GM03348 (cell line): Measurements from ENCODE around the gene CWC27.

Experiments used
- DNase-seq: peaks from one replicate; pipeline ENCODE4 v3.0.0; 2012; ENCODE audit warnings: low spot score

CWC27 gene

GRCh38 chr5:64980176-64980575 lies 211.4 kb downstream of the CWC27 start:
- DNase-seq = no peak

GRCh38 chr5:64987768-64988167 lies 219.0 kb downstream of the CWC27 start:
- no peak for DNase-seq

- DNase-seq = no peak
These were observed 240.5 kb downstream of the CWC27 start for GRCh38 chr5:65009207-65009606.

GRCh38 chr5:65010841-65011240 lies 242.1 kb downstream of the CWC27 start:
- no peak for DNase-seq

- no peak for DNase-seq
These were observed 243.7 kb downstream of the CWC27 start for GRCh38 chr5:65012301-65012892.

- peak; percentile 28 for DNase-seq
These were observed 244.4 kb downstream of the CWC27 start for GRCh38 chr5:65013166-65013565.

- no peak for DNase-seq
These were observed 246.0 kb downstream of the CWC27 start for GRCh38 chr5:65014769-65015168.

GRCh38 chr5:65015767-65016166 lies 247.0 kb downstream of the CWC27 start:
- DNase-seq = no peak

GRCh38 chr5:65017636-65018035 lies 248.9 kb downstream of the CWC27 start:
- DNase-seq = no peak

- DNase-seq = no peak
These were observed 250.0 kb downstream of the CWC27 start for GRCh38 chr5:65018763-65019162.

- no peak for DNase-seq
These were observed 251.8 kb downstream of the CWC27 start for GRCh38 chr5:65020492-65020891.

- DNase-seq = no peak
These were observed 252.9 kb downstream of the CWC27 start for GRCh38 chr5:65021527-65022226.

GRCh38 chr5:65022932-65023331 lies 254.2 kb downstream of the CWC27 start:
- DNase-seq = no peak

GRCh38 chr5:65024681-65025080 lies 256.0 kb downstream of the CWC27 start:
- no peak for DNase-seq

- DNase-seq = no peak
These were observed 258.3 kb downstream of the CWC27 start for GRCh38 chr5:65026816-65027548.

- no peak for DNase-seq
These were observed 260.4 kb downstream of the CWC27 start for GRCh38 chr5:65029178-65029577.

GRCh38 chr5:65030056-65030455 lies 261.3 kb downstream of the CWC27 start:
- no peak for DNase-seq

GRCh38 chr5:65032250-65032649 lies 263.5 kb downstream of the CWC27 start:
- DNase-seq = peak; percentile 73

GRCh38 chr5:65034029-65034812 lies 265.5 kb downstream of the CWC27 start:
- no peak for DNase-seq

GRCh38 chr5:65034813-65035209 lies 266.1 kb downstream of the CWC27 start:
- no peak for DNase-seq

GRCh38 chr5:65035211-65036206 lies 266.8 kb downstream of the CWC27 start:
- peak; percentile 98 for DNase-seq
